GM12878 (cell line): ENCODE results near the gene KATNB1. TPM values are rescaled to one million over a fixed set of nuclear protein-coding genes. Genes with fewer than 3 reads are reported as not detected.

ENCODE experiments used
- ATAC-seq: fragments of 200-7000 bp; cut with Tn5 transposase; 3 replicates; pipeline ENCODE4 v1.9.1; 2020; ENCODE audit warnings: mild to moderate bottlenecking, moderate library complexity
- BruUV-seq: library from RNA; stranded (reverse); fragments of 400-500 nt; replicated peaks from 2 replicates; lab custom pipeline; 2021; lab: Mats Ljungman, UMichigan
- CTCF ChIA-PET: fragments of 300-600 bp; sonication (Branson Sonifier 250); formaldehyde crosslinking; extraction: SDS; loops from one replicate; lab custom pipeline; 2021; ENCODE audit warnings: inconsistent platforms; lab: Yijun Ruan, JAX
- POLR2A ChIA-PET: fragments of 350-600 bp; formaldehyde crosslinking; extraction: SDS; loops from one replicate; lab custom pipeline; 2021; ENCODE audit warnings: inconsistent platforms; lab: Charles Lee
- RAD21 ChIA-PET: fragments of 300-600 bp; sonication (Branson Sonifier 250); formaldehyde crosslinking; loops from one replicate; lab custom pipeline; 2023; ENCODE audit warnings: antibody characterized with exemption; ENCODE audit not compliant: unreplicated experiment; lab: Charles Lee
- SMC1A ChIA-PET: fragments of 300-600 bp; sonication (Branson Sonifier 250); formaldehyde crosslinking; loops from one replicate; lab custom pipeline; 2023; ENCODE audit not compliant: unreplicated experiment, uncharacterized antibody; lab: Charles Lee
- DNase-seq: peaks from one replicate; pipeline ENCODE4 v3.0.0-alpha.2; 2011; ENCODE audit warnings: low read depth, low spot score
- FAIRE-seq: peaks from 3 replicates; lab custom pipeline; 2011; peaks lifted over from hg19 to GRCh38; lab: Jason Lieb, UNC
- H2AFZ ChIP-seq: 2 replicates; pipeline ENCODE4 v1.6.0; 2011; ENCODE audit warnings: low read depth, low read length, control low read depth; ENCODE audit not compliant: control insufficient read depth
- H3K27ac ChIP-seq: 2 replicates; pipeline ENCODE4 v1.5.1; 2011; ENCODE audit warnings: control low read depth; ENCODE audit not compliant: control insufficient read depth, insufficient read depth
- H3K27me3 ChIP-seq, 2 experiments: replicated peaks in 1 of 2; 2 replicates each; pipeline versions ENCODE4 v1.6.0 to v1.6.1; 2011; ENCODE audit warnings: low read length in 1 of 2; ENCODE audit not compliant: control insufficient read depth in 2 of 2, insufficient read depth in 2 of 2
- H3K36me3 ChIP-seq, 2 experiments: 2 replicates each; pipeline ENCODE4 v1.5.1; 2011; ENCODE audit warnings: low read length in 1 of 2; ENCODE audit not compliant: control insufficient read depth in 2 of 2, insufficient read depth in 2 of 2
- H3K4me1 ChIP-seq: 2 replicates; pipeline ENCODE4 v1.6.1; 2011; ENCODE audit warnings: mild to moderate bottlenecking, low read length, moderate library complexity, mixed read lengths; ENCODE audit not compliant: control insufficient read depth, insufficient read depth
- H3K4me2 ChIP-seq: 2 replicates; pipeline ENCODE4 v1.6.0; 2011; ENCODE audit warnings: control low read depth; ENCODE audit not compliant: control insufficient read depth, insufficient read depth
- H3K4me3 ChIP-seq: fragments of 200-600 bp; sonication (generic); 2 replicates; pipeline ENCODE4 v1.5.1; 2016
- H3K79me2 ChIP-seq: 2 replicates; pipeline ENCODE4 v1.6.0; 2011; ENCODE audit warnings: low read length; ENCODE audit not compliant: control insufficient read depth, insufficient read depth
- H3K9ac ChIP-seq: 2 replicates; pipeline ENCODE4 v1.8.0; 2011; ENCODE audit warnings: low read length, control low read depth, mixed read lengths; ENCODE audit not compliant: control insufficient read depth, insufficient read depth
- H3K9me3 ChIP-seq: replicated peaks from 3 replicates; pipeline ENCODE4 v1.5.1; 2011; ENCODE audit warnings: mild to moderate bottlenecking, low read length; ENCODE audit not compliant: control insufficient read depth, insufficient read depth
- H4K20me1 ChIP-seq: 2 replicates; pipeline ENCODE4 v1.6.0; 2011; ENCODE audit not compliant: control insufficient read depth, insufficient read depth
- CHD4 ChIP-seq: fragments of 200-600 bp; sonication (generic); IDR thresholded peaks from 2 replicates; pipeline ENCODE4 v1.6.1; 2016; ENCODE audit warnings: mild to moderate bottlenecking
- FOXK2 ChIP-seq: fragments of 450-650 bp; IDR thresholded peaks from 2 replicates; pipeline ENCODE4 v1.6.1; 2017; ENCODE audit warnings: mild to moderate bottlenecking, moderate library complexity
- SUPT20H ChIP-seq: IDR thresholded peaks from 2 replicates; pipeline ENCODE4 v1.6.1; 2011; ENCODE audit warnings: low read depth, mild to moderate bottlenecking, low read length, moderate library complexity, borderline replicate concordance; ENCODE audit not compliant: control insufficient read depth
- WGBS: methylation state at CpG from one replicate; pipeline ENCODE4 v1.1.6; 2016; ENCODE audit warnings: low lambda C conversion rate; ENCODE audit not compliant: insufficient replicate concordance, insufficient coverage; ENCODE audit errors: missing lambda C conversion rate; 5-methylcytosine and 5-hydroxymethylcytosine counted together
- in situ Hi-C: fragments of 300-500 bp; cut with MboI; formaldehyde crosslinking; loops from 9 replicates; pipeline ENCODE4 v1.14.3; 2018; ENCODE audit warnings: mixed read lengths
- intact Hi-C: fragments of 100-400 bp; cut with micrococcal nuclease; formaldehyde crosslinking; loops from one replicate; pipeline ENCODE4 v1.14.2; 2022; ENCODE audit not compliant: unreplicated experiment
- polyA plus RNA-seq, 11 experiments: library from polyadenylated mRNA; depleted of rRNA in 4 of 11; unstranded in 6 of 11; stranded (reverse) in 5 of 11; fragments of >200 nt; fragmentation: Nextera tagmentation in 4 of 11; fragmentation: Illumina TruSeq in 1 of 11; extraction: Ambion mirVana in 4 of 11; extraction: Trizol in 1 of 11; gene quantifications; 1 replicate in 1 of 11; 2 replicates in 10 of 11; pipeline versions ENCODE4 v1.2.1 to v1.2.3, GENCODE V29; 2011 to 2016; ENCODE audit warnings: inconsistent platforms in 2 of 11, missing spikeins in 2 of 11, low read depth in 1 of 11
- total RNA-seq, 4 experiments: library from RNA; depleted of rRNA in 3 of 4; stranded (reverse); fragments of >200 nt in 3 of 4; fragmentation: Illumina TruSeq in 1 of 4; extraction: Trizol in 1 of 4; gene quantifications; 2 replicates each; pipeline versions ENCODE4 v1.2.1 to v1.2.3, GENCODE V29; 2013 to 2021
- TF ChIP-seq, protein P1 (sequence below): fragments of 450-650 bp; IDR thresholded peaks from 2 replicates; pipeline ENCODE4 v1.6.1; 2018; ENCODE audit warnings: borderline replicate concordance, mild to moderate bottlenecking; ENCODE audit not compliant: partially characterized antibody
- TF ChIP-seq, protein P2 (sequence below): fragments of 150-350 bp; IDR thresholded peaks from 2 replicates; pipeline ENCODE4 v1.6.1; 2014; ENCODE audit warnings: mild to moderate bottlenecking, low read depth, low read length

KATNB1 gene
- total and polyA plus RNA-seq, 10 of the 15 experiments (the other 5 are each of a cell fraction or from before 2014, with no cell fraction given) = 0.71 to 46.5 (median 19.5) TPM

DNA sequence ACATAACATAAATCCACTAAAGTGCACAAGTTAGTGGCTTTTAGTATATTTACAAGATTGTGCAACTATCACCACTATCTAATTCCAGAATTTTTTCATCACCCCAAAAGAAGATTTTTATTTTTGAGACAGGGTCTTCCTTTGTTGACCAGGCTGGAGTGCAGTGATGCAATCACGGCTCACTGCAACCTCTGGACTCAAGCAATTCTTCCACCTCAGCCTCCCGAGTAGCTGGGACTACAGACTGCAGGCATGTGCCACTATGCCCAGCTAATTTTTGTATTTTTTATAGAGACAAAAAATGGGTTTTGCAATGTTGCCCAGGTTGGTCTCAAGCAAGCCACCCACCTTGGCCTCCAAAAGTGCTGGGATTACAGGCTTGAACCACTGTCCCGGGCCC, 25.9 kb upstream of the KATNB1 start:
- CTCF ChIA-PET = no interaction called here
- H3K27me3 ChIP-seq = no peaks in the 10 kb centered on the region
- no peak for DNase-seq
- no peak overlapping the region for H3K27ac ChIP-seq
- no peaks in the 10 kb centered on the region for H4K20me1 ChIP-seq
- H3K4me2 ChIP-seq = no peak overlapping the region
- POLR2A ChIA-PET = interaction anchor here (0.7 kb wide), 1 partner anchor 152 kb away, joined by 3 read pairs; no protein-coding TSS in a partner anchor
- no peak overlapping the region for H3K9ac ChIP-seq
- FAIRE-seq = no peak
- H3K4me3 ChIP-seq = no peak overlapping the region
- H3K9me3 ChIP-seq = no peaks in the 10 kb centered on the region
- H3K4me1 ChIP-seq = no peaks in the 10 kb centered on the region
- no TSS peak for BruUV-seq
- H2AFZ ChIP-seq = no peak overlapping the region
- RAD21 ChIA-PET = no interaction called here
- no peaks in the 10 kb centered on the region for H3K36me3 ChIP-seq
- 62% methylated on average over 3 of the region's 3 CpGs for WGBS
- intact Hi-C loops (no loop called here), in situ Hi-C loops (no loop called here)
- H3K79me2 ChIP-seq = no peaks in the 10 kb centered on the region
- ATAC-seq = no peak
- SMC1A ChIA-PET = no interaction called here
- TF ChIP-seq, protein P1, sequence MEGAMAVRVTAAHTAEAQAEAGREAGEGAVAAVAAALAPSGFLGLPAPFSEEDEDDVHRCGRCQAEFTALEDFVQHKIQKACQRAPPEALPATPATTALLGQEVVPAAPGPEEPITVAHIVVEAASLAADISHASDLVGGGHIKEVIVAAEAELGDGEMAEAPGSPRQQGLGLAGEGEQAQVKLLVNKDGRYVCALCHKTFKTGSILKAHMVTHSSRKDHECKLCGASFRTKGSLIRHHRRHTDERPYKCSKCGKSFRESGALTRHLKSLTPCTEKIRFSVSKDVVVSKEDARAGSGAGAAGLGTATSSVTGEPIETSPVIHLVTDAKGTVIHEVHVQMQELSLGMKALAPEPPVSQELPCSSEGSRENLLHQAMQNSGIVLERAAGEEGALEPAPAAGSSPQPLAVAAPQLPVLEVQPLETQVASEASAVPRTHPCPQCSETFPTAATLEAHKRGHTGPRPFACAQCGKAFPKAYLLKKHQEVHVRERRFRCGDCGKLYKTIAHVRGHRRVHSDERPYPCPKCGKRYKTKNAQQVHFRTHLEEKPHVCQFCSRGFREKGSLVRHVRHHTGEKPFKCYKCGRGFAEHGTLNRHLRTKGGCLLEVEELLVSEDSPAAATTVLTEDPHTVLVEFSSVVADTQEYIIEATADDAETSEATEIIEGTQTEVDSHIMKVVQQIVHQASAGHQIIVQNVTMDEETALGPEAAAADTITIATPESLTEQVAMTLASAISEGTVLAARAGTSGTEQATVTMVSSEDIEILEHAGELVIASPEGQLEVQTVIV = no peak
- TF ChIP-seq, protein P2, sequence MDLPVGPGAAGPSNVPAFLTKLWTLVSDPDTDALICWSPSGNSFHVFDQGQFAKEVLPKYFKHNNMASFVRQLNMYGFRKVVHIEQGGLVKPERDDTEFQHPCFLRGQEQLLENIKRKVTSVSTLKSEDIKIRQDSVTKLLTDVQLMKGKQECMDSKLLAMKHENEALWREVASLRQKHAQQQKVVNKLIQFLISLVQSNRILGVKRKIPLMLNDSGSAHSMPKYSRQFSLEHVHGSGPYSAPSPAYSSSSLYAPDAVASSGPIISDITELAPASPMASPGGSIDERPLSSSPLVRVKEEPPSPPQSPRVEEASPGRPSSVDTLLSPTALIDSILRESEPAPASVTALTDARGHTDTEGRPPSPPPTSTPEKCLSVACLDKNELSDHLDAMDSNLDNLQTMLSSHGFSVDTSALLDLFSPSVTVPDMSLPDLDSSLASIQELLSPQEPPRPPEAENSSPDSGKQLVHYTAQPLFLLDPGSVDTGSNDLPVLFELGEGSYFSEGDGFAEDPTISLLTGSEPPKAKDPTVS = no peak

DNA sequence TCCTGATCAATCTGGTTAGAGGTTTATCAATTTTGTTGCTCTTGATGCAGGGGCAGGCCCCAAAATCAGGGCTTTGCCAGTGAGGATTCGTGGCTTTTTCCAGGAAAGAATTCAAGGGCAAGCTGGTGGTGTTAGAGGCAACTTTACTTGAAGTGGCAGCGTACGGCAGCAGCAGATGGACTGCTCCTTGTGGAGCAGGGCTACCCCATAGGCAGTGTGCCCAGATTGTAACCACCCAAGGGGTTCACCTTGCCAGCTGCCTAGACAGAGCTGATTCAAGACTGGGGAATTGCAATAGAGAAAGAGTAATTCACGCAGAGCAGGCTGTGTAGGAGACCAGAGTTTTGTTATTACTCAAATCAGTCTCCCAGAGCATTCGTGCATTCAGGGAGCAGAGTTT, 24.2 kb upstream of the KATNB1 start:
- RAD21 ChIA-PET = no interaction called here
- POLR2A ChIA-PET = no interaction called here

More for the DNA sequence above, 24.2 kb upstream of the KATNB1 start:
- SMC1A ChIA-PET = no interaction called here
- H3K4me1 ChIP-seq = no peaks in the 10 kb centered on the region
- H3K79me2 ChIP-seq = no peaks in the 10 kb centered on the region
- H3K4me2 ChIP-seq = no peak overlapping the region
- CTCF ChIA-PET = interaction anchor here (1.2 kb wide), 1 partner anchor 63 kb away, joined by 3 read pairs; no protein-coding TSS in a partner anchor
- H3K27me3 ChIP-seq = peaks cover 0 to 2% of the 10 kb centered on the region in 2 experiments; a peak in 2 of 4 replicates
- no peak for FAIRE-seq
- no peaks in the 10 kb centered on the region for H3K36me3 ChIP-seq
- BruUV-seq = no TSS peak
- TF ChIP-seq CHD4 (no peak), FOXK2 (no peak), SUPT20H (no peak)
- intact Hi-C loops = no loop called here
- no peak overlapping the region for H3K27ac ChIP-seq
- H3K4me3 ChIP-seq = no peak overlapping the region
- no peak overlapping the region for H3K9ac ChIP-seq
- no peak for DNase-seq
- in situ Hi-C loops = no loop called here
- ATAC-seq = no peak
- H2AFZ ChIP-seq = no peak overlapping the region
- H4K20me1 ChIP-seq = no peaks in the 10 kb centered on the region
- no peaks in the 10 kb centered on the region for H3K9me3 ChIP-seq
- WGBS = 19% methylated on average over 5 of the region's 5 CpGs
